OCI-LY3 (cell line): ENCODE measurements around the gene SORBS1.

Experiments used
- H2AFZ ChIP-seq: fragments of 200-600, 300-600 bp; shearing (Covaris generic); 2 replicates; pipeline ENCODE4 v1.6.0; 2014; ENCODE audit warnings: antibody characterized with exemption, low read depth, low read length
- H3K27ac ChIP-seq: fragments of 200-600, 300-600 bp; sonication (generic); 2 replicates; pipeline ENCODE4 v1.5.1; 2014; ENCODE audit warnings: mild to moderate bottlenecking, low read length, moderate library complexity, mixed read lengths
- H3K27me3 ChIP-seq: fragments of 200-600, 300-600 bp; sonication (generic); 2 replicates; pipeline ENCODE4 v1.6.1; 2014; ENCODE audit warnings: low read depth, low read length, mixed read lengths
- H3K36me3 ChIP-seq: fragments of 200-600, 300-600 bp; sonication (generic); replicated peaks from 2 replicates; pipeline ENCODE3; 2014; ENCODE audit warnings: low read depth, low read length, mixed read lengths
- H3K4me1 ChIP-seq: fragments of 300-600, 200-600 bp; sonication (generic); 2 replicates; pipeline ENCODE4 v1.6.1; 2014; ENCODE audit warnings: low read length, mixed read lengths
- H3K4me2 ChIP-seq: fragments of 200-600, 300-600 bp; sonication (generic); 2 replicates; pipeline ENCODE4 v1.6.1; 2014; ENCODE audit warnings: low read length, mixed read lengths
- H3K4me3 ChIP-seq: fragments of 300-600, 200-600 bp; sonication (generic); 2 replicates; pipeline ENCODE4 v1.5.1; 2014; ENCODE audit warnings: antibody characterized with exemption, mild to moderate bottlenecking, low read length, moderate library complexity
- H3K79me2 ChIP-seq: fragments of 300-600, 200-600 bp; shearing (Covaris generic); 2 replicates; pipeline ENCODE4 v1.6.1; 2014; ENCODE audit warnings: mild to moderate bottlenecking, low read length, mixed read lengths
- H3K9ac ChIP-seq: fragments of 300-600, 200-600 bp; shearing (Covaris generic); 2 replicates; pipeline ENCODE4 v1.6.0; 2014; ENCODE audit warnings: mild to moderate bottlenecking, low read length, moderate library complexity
- H3K9me3 ChIP-seq: fragments of 200-600, 300-600 bp; shearing (Covaris generic); 2 replicates; pipeline ENCODE4 v1.6.1; 2014; ENCODE audit warnings: low read length, mixed read lengths; ENCODE audit not compliant: insufficient read depth
- H4K20me1 ChIP-seq: fragments of 200-600, 300-600 bp; sonication (generic); 2 replicates; pipeline ENCODE4 v1.6.1; 2016; ENCODE audit warnings: low read length, mixed read lengths; ENCODE audit not compliant: insufficient read depth
- CTCF ChIP-seq: fragments of 200-600, 300-600 bp; sonication (generic); IDR thresholded peaks from 2 replicates; pipeline ENCODE4 v1.5.1; 2014; ENCODE audit warnings: antibody characterized with exemption, low read length, low read depth
- EZH2phosphoT487 ChIP-seq: fragments of 200-600 bp; shearing (Covaris generic); IDR thresholded peaks from 2 replicates; pipeline ENCODE4 v1.6.1; 2018; ENCODE audit warnings: antibody characterized with exemption, mixed run types, low read depth

SORBS1 gene

GRCh38 chr10:95374597-95375209, 186.5 kb downstream of the SORBS1 start:
- Histone ChIP-seq H3K4me2 (no peak overlapping the region), H2AFZ (no peak overlapping the region)

GRCh38 chr10:95373660-95374059, 187.5 kb downstream of the SORBS1 start:
- no peaks in the 10 kb centered on the region for H3K36me3 ChIP-seq

More at GRCh38 chr10:95374597-95375209, 186.5 kb downstream of the SORBS1 start:
- no peaks in the 10 kb centered on the region for H3K4me1 ChIP-seq
- no peaks in the 10 kb centered on the region for H3K9me3 ChIP-seq
- H4K20me1 ChIP-seq, result no peaks in the 10 kb centered on the region
- no peak overlapping the region for H3K4me3 ChIP-seq
- no peak overlapping the region for H3K9ac ChIP-seq
- no peak overlapping the region for H3K27ac ChIP-seq
- TF ChIP-seq CTCF (peak; percentile 78), EZH2phosphoT487 (no peak)
- no peaks in the 10 kb centered on the region for H3K36me3 ChIP-seq
- H3K79me2 ChIP-seq, result no peaks in the 10 kb centered on the region
- H3K27me3 ChIP-seq, result peaks cover 59% of the 10 kb centered on the region

DNA sequence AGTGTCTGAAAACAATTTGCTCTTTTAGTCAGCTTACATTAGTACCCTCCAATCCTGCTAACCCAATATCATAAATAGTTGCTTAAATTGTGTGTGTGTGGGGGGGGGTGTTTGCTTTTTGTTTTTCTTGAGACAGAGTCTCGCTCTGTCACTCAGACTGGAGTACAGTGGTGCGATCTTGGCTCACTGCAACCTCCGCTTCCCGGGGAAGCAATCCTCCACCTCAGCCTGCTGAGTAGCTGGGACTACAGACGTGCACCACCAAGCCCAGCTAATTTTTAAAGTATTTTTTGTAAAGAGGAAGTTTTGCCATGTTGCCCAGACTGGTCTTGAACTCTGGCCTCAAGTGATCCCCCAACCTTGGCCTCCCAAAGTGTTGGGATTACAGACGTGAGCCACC, 196.8 kb downstream of the SORBS1 start:
- H3K27ac ChIP-seq, result no peak overlapping the region
- H3K4me2 ChIP-seq, result no peak overlapping the region
- H3K9me3 ChIP-seq, result no peaks in the 10 kb centered on the region
- no peaks in the 10 kb centered on the region for H4K20me1 ChIP-seq
- peaks cover 37% of the 10 kb centered on the region for H3K27me3 ChIP-seq
- H3K36me3 ChIP-seq, result no peaks in the 10 kb centered on the region
- H3K4me1 ChIP-seq, result no peaks in the 10 kb centered on the region
- no peak overlapping the region for H3K4me3 ChIP-seq
- TF ChIP-seq CTCF (no peak), EZH2phosphoT487 (no peak)
- no peak overlapping the region for H2AFZ ChIP-seq
- H3K9ac ChIP-seq, result no peak overlapping the region
- H3K79me2 ChIP-seq, result no peaks in the 10 kb centered on the region

More at GRCh38 chr10:95373660-95374059, 187.5 kb downstream of the SORBS1 start:
- Histone ChIP-seq H3K4me2 (no peak overlapping the region), H3K79me2 (no peaks in the 10 kb centered on the region), H3K4me1 (no peaks in the 10 kb centered on the region), H3K27me3 (peaks cover 65% of the 10 kb centered on the region), H2AFZ (no peak overlapping the region), H3K9ac (no peak overlapping the region), H3K9me3 (no peaks in the 10 kb centered on the region), H4K20me1 (no peaks in the 10 kb centered on the region), H3K4me3 (no peak overlapping the region), H3K27ac (no peak overlapping the region)
- no peak for TF ChIP-seq CTCF
- no peak for TF ChIP-seq EZH2phosphoT487

DNA sequence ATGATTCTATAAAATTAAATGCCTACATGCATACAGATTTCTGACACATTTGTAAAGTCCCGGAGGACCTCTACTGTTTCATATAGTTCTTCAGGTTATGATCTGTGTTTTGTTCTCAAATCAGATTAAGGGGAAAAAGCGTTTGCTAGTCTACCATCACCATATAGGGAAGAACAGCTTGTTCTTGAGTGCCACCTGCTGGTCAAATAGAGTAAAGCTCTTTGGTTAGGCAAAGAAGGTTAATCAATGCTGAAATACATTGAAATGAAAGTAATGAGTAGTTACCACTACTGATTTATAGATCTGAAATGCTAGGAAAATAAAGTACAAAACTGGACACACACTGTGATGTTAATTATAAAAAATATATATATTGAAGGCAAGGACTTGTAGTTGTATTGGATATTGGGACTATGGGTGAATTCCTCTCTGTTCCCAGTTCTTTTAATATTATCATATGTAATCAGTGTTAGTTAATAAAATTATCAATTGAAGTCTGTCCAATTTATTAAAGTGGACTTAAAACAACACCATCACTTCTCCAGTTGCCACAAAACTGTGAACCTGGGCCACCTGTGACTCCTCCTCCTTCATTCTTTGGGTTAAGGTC, 197.8 kb downstream of the SORBS1 start:
- H3K4me1 ChIP-seq, result no peaks in the 10 kb centered on the region
- H4K20me1 ChIP-seq, result no peaks in the 10 kb centered on the region
- H3K79me2 ChIP-seq, result no peaks in the 10 kb centered on the region
- H3K9ac ChIP-seq, result no peak overlapping the region
- TF ChIP-seq EZH2phosphoT487, result no peak
- peak; percentile 83 for TF ChIP-seq CTCF
- no peak overlapping the region for H3K4me3 ChIP-seq
- H3K36me3 ChIP-seq, result no peaks in the 10 kb centered on the region
- no peak overlapping the region for H3K27ac ChIP-seq
- no peak overlapping the region for H2AFZ ChIP-seq
- H3K9me3 ChIP-seq, result no peaks in the 10 kb centered on the region
- H3K27me3 ChIP-seq, result peaks cover 33% of the 10 kb centered on the region
- H3K4me2 ChIP-seq, result no peak overlapping the region
